Esophagus (tissue), 2 donors: ENCODE measurements around the gene ELK4. TPM values are rescaled to one million over a fixed set of nuclear protein-coding genes. Genes with fewer than 3 reads are reported as not detected.

Experiments used
- H3K27ac ChIP-seq, 2 donors: one replicate each; pipeline ENCODE4 v1.5.1; 2013; ENCODE audit warnings: low read depth in 2 of 2, mild to moderate bottlenecking in 2 of 2, inconsistent platforms in 1 of 2, low read length in 1 of 2, moderate library complexity in 1 of 2
- H3K27me3 ChIP-seq, 2 donors: one replicate each; pipeline ENCODE4 v1.6.1; 2013; ENCODE audit warnings: low read length in 2 of 2, control low read depth in 1 of 2, mild to moderate bottlenecking in 1 of 2; ENCODE audit not compliant: insufficient read depth in 2 of 2, control insufficient read depth in 1 of 2
- H3K36me3 ChIP-seq, 2 donors: one replicate each; pipeline ENCODE4 v1.6.1; 2013; ENCODE audit warnings: low read length in 1 of 2; ENCODE audit not compliant: control insufficient read depth in 2 of 2, insufficient read depth in 2 of 2
- H3K4me1 ChIP-seq, 2 donors: one replicate each; pipeline ENCODE4 v1.6.1; 2013; ENCODE audit warnings: low read length in 1 of 2; ENCODE audit not compliant: control insufficient read depth in 2 of 2, insufficient read depth in 2 of 2
- H3K4me3 ChIP-seq, 2 donors: one replicate each; pipeline ENCODE4 v1.5.1; 2013; ENCODE audit warnings: low read length in 2 of 2, mild to moderate bottlenecking in 2 of 2, low read depth in 1 of 2, moderate library complexity in 1 of 2
- H3K9me3 ChIP-seq, 2 donors: one replicate each; pipeline ENCODE4 v1.6.1; 2013; ENCODE audit warnings: mild to moderate bottlenecking in 2 of 2, low read depth in 1 of 2, low read length in 1 of 2, moderate library complexity in 1 of 2; ENCODE audit not compliant: control insufficient read depth in 2 of 2, insufficient read depth in 1 of 2
- WGBS, 2 donors: extraction: QIAGEN DNeasy Blood & Tissue Kit; methylation state at CpG; one replicate each; pipeline ENCODE4 v1.1.7; 2013; 5-methylcytosine and 5-hydroxymethylcytosine counted together
- polyA plus RNA-seq, 2 donors: library from polyadenylated mRNA; stranded (reverse); fragments of 200-250 nt; gene quantifications; one replicate each; pipeline ENCODE4 v1.2.3, GENCODE V29; 2013
- donor health status: healthy with polysubstance abuse.
- donor health status: Bipolar disorder and iron deficiency.

ELK4 gene
- polyA plus RNA-seq, 2 donors = 4.0 to 4.2 TPM

DNA sequence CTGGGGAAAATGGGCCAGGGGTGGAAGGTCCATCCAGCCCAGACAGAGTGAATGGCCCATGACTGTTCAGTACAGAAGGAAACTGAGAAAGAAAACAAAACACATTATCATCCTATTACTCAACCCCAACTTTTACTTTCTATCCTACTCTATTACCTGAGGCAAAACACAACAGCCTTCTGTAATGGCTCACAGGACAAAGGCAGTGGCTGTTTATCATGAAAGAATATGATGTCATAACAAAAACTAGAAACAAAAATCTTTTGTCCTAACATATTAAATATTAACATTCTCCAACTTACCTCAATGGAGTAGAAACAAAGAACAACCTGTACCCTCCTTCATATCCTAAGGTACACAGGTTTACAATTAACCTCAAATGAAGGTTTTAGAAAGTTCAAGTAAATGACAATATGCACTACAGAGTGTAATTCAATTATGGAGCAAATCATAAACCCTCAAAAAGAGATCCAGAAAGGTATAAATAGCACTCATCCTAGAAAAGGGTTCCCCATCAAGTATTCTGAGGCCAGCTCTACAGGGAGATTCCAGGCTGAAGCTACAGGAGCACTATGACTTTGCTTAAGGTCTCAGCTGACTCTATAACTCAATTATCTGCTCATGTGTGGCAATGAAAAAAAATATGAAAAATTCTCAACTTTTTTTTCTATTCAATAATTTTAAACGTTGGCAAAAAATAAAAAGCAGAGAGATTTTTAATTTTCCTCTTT lies 15.1 kb downstream of the ELK4 start:
- Histone ChIP-seq H3K36me3 (peaks cover 9% of the 10 kb centered on the region in 2 donors), H3K27ac (no peak overlapping the region)
- WGBS, 2 donors = 73 to 77% methylated on average over 1 of the region's 1 CpG

DNA sequence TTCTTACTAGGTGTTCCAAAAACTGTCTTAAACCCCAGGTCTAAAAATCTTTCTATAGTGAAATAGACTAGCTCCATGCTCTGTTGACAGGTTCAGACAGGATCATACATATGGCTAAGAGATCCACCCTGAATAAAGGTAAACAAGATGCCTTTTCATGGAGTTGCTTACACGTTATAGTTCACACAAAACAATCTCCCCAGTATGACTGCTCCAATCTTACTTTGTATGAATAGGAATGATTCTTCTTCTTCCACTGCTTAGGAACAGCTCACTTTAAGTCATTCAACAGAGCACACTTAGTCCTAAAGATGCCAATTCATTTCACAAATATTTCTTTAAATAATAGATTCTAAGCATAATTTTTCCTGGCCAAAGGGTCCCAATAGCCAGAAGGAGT lies 16.0 kb downstream of the ELK4 start:
- Histone ChIP-seq H3K4me3 (no peak overlapping the region), H3K9me3 (no peaks in the 10 kb centered on the region), H3K4me1 (no peaks in the 10 kb centered on the region), H3K27me3 (no peaks in the 10 kb centered on the region), H3K27ac (no peak overlapping the region), H3K36me3 (peaks cover 9% of the 10 kb centered on the region in 2 donors)
- WGBS, 2 donors = 39 to 59% methylated on average over 1 of the region's 1 CpG

More for the DNA sequence above, 15.1 kb downstream of the ELK4 start:
- H3K9me3 ChIP-seq = no peaks in the 10 kb centered on the region
- no peaks in the 10 kb centered on the region for H3K27me3 ChIP-seq
- H3K4me1 ChIP-seq = no peaks in the 10 kb centered on the region
- no peak overlapping the region for H3K4me3 ChIP-seq

DNA sequence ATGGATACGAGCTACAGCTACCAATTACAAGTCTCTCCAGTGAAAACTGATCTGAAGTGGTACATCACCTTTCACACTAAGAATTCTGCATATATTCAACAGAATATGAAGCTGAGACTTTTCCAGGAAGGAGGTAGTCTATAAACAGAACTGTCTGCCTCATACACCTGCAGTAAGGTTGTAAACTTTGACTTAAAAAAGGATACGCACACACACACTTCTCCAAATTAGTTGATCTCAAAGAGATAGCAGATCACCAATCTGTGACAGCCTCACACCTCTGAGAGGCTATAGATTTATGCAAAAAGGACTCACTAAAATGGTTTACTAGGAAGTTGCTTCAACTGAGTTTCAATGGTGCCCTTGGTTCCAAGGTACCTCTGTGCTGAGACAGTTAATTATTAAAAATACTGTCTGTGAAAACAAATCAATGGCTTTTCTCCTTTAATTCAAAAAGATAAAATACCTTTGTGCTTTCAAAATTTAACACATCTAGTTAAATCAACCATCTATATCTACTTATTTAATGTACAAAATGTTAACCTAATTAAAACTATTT lies 17.9 kb downstream of the ELK4 start:
- Histone ChIP-seq H3K36me3 (peaks cover 2 to 3% of the 10 kb centered on the region in 2 donors), H3K27me3 (no peaks in the 10 kb centered on the region), H3K4me1 (no peaks in the 10 kb centered on the region), H3K27ac (no peak overlapping the region), H3K4me3 (no peak overlapping the region), H3K9me3 (no peaks in the 10 kb centered on the region)
- WGBS, 2 donors = 85 to 94% methylated on average over 2 of the region's 2 CpGs

DNA sequence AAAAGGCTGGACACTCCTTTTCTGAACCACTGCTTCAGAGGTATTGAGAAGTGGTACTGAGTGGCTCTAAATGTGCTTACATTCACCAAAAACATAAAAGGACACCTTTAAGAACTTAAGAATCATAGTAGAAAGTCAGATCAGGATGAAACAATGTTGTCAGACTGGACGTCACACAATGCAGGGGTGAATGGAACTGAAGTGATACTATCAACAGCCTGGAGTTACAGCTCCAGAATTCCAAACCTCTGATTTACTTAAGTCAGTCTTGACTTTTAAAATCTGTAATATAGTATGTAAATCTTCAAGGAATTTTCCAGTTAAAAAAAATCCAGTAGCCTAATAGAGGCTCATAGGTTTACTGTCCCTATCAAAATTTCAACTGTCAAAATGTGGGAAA lies 19.3 kb downstream of the ELK4 start:
- H3K9me3 ChIP-seq = no peaks in the 10 kb centered on the region
- peaks cover 0 to 3% of the 10 kb centered on the region in 2 donors for H3K36me3 ChIP-seq
- no peaks in the 10 kb centered on the region for H3K27me3 ChIP-seq
- no peak overlapping the region for H3K4me3 ChIP-seq
- no peak overlapping the region for H3K27ac ChIP-seq
- 87 to 94% methylated on average over 1 of the region's 1 CpG for WGBS, 2 donors
- no peaks in the 10 kb centered on the region for H3K4me1 ChIP-seq

DNA sequence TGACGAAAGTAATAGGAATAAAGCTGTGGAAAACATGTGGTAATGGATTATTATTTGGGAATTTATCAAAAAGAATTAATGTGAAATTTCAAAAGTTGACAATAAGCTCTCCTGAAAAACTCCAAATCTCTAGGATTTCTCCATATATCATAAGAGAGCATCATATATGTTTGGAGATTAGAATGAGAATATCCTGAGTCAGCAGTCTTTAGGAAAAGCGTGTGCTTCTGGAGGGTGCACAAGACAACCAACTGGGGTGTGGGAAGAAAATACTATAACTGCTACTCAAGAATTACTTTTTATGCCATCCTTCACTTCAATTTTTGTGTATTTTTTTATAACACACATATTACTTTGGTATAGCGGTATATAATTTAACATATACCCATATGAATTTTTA lies 19.7 kb downstream of the ELK4 start:
- no peaks in the 10 kb centered on the region for H3K4me1 ChIP-seq

DNA sequence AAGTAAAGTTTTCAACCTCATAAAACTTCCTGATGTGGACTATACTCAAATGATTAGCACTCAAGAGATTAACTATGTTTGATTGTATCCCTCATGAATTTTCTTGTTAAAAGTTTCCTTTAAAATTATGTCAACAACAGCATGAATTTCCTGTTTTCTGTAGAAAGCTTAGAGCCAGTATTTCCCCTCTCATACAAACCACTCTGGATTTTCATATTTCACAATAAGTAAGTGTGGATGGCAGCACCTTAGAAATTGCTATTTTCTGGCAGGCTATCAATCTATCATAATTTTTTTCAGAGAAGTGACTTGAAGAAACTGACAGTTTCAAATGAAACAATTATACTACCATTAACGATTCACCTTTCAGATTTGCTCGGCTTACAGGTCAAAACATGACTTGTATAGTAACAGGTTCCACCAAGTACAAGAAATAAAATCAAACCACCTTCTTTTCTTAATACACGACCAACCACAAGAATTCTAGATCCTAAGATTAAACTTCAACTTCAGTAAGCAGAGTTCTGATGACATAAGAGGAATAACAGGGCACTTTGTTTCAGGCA lies 20.8 kb downstream of the ELK4 start:
- Histone ChIP-seq H3K9me3 (no peaks in the 10 kb centered on the region), H3K36me3 (peaks cover 0 to 3% of the 10 kb centered on the region in 2 donors), H3K27me3 (no peaks in the 10 kb centered on the region), H3K27ac (no peak overlapping the region), H3K4me1 (no peaks in the 10 kb centered on the region), H3K4me3 (no peak overlapping the region)
- 23 to 43% methylated on average over 3 of the region's 3 CpGs for WGBS, 2 donors

More for the DNA sequence above, 19.7 kb downstream of the ELK4 start:
- 91 to 95% methylated on average over 3 of the region's 3 CpGs for WGBS, 2 donors
- peaks cover 0 to 3% of the 10 kb centered on the region in 2 donors for H3K36me3 ChIP-seq
- H3K9me3 ChIP-seq = no peaks in the 10 kb centered on the region
- no peak overlapping the region for H3K27ac ChIP-seq
- no peaks in the 10 kb centered on the region for H3K27me3 ChIP-seq
- no peak overlapping the region for H3K4me3 ChIP-seq

DNA sequence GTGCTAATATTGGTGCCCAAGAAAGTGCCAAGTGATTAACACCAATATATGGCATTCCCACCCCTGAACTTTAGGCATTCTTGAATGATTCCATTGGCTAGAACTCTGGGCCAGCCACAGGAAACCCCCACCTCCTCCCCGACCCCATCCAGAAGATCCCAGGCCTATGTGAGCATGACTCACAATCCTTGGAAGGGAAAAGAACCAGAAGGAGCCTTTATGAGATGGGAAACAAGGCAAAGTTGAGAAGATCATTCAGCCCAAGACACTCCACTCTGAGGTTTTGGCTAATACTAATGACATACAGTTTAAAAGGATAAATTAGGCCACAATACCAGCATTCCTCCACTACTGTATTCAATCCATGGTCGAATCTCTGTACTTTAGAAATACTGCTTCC lies 21.8 kb downstream of the ELK4 start:
- peaks cover 0 to 3% of the 10 kb centered on the region in 2 donors for H3K36me3 ChIP-seq
- no peaks in the 10 kb centered on the region for H3K27me3 ChIP-seq
- H3K9me3 ChIP-seq = no peaks in the 10 kb centered on the region
- no peaks in the 10 kb centered on the region for H3K4me1 ChIP-seq
- 37 to 49% methylated on average over 2 of the region's 2 CpGs for WGBS, 2 donors
- no peak overlapping the region for H3K4me3 ChIP-seq
- no peak overlapping the region for H3K27ac ChIP-seq

DNA sequence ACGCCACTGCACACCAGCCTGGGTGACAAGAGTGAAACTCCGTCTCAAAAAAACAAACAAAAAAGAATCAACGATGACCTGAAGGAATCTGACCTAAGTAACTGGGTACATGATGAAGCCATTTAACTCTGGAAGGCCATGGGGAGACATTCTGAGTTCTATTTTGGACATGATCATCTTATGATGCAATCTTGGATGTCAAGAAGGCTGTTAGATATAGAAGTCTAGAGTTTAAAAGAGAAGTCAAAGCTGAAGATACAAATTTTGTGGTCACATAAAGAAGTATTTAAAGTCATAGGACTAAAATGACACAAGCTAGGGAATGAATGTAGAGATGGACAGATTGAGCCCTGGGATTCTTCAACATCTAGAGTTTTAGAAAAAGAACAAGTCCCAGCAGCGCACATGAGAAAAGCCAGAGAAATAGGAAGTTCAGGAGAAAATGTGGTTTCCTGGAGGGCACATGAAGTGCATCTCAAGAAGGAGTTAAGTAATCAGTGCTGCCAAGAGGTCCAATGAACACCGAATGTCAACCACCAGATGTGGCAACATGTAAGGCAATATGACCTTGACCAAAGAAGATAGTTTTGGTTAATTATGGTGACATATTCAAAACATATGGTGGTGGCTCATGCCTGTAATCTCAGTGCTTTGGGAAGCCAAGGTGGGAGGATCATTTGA lies 26.8 kb downstream of the ELK4 start:
- Histone ChIP-seq H3K27ac (no peak overlapping the region), H3K36me3 (peaks cover 0 to 3% of the 10 kb centered on the region in 2 donors), H3K9me3 (no peaks in the 10 kb centered on the region), H3K4me1 (no peaks in the 10 kb centered on the region), H3K4me3 (no peak overlapping the region), H3K27me3 (no peaks in the 10 kb centered on the region)
- 90 to 93% methylated on average over 5 of the region's 5 CpGs for WGBS, 2 donors

DNA sequence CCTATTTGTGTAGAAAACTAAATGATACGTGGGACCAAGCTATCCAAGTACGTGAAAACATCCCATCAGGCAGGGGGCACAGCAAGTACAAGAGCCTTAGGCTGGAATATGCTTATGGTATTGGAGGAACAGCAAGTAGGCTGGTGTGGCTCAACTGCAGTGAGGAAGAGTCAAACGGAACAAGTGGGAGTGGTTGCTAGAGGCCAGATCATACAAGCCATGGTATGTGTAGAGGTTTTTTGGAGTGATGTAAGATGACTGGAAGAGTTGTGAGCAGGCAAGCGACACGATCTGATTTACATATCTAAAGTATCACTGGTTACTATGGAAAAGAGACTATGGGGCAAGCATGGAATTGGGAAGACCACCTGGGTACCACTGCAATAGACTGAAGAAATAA lies 27.8 kb downstream of the ELK4 start:
- no peak overlapping the region for H3K27ac ChIP-seq
- no peak overlapping the region for H3K4me3 ChIP-seq
- no peaks in the 10 kb centered on the region for H3K27me3 ChIP-seq
- peaks cover 2 to 3% of the 10 kb centered on the region in 2 donors for H3K4me1 ChIP-seq
- H3K36me3 ChIP-seq = peaks cover 0 to 3% of the 10 kb centered on the region in 2 donors
- 86 to 90% methylated on average over 5 of the region's 5 CpGs for whole genome bisulfite sequencing, 2 donors
- no peaks in the 10 kb centered on the region for H3K9me3 ChIP-seq
